Smooth muscle cell (in vitro differentiated cells): ENCODE data around the gene RPRD1A. TPM values are rescaled to one million over a fixed set of nuclear protein-coding genes. Genes with fewer than 3 reads are reported as not detected.
"Not testable (repeated sequence)": the region's sequence is repeated elsewhere in the genome, so short reads cannot be mapped to it uniquely, and the experiment has no call there.

ENCODE experiments used
- DNase-seq: peaks from one replicate; lab custom pipeline; 2025; ENCODE audit not compliant: unreplicated experiment; lab: John Stamatoyannopoulos, UW
- H2AFZ ChIP-seq: fragments of 200-600 bp; sonication (generic); 2 replicates; pipeline ENCODE4 v1.6.0; 2016; ENCODE audit warnings: antibody characterized with exemption, low read depth, mild to moderate bottlenecking
- H3F3A ChIP-seq: fragments of 200-600 bp; sonication (generic); 2 replicates; pipeline ENCODE4 v1.6.0; 2017; ENCODE audit warnings: antibody characterized with exemption, low read depth
- H3K27ac ChIP-seq: fragments of 200-600 bp; sonication (generic); 2 replicates; pipeline ENCODE4 v1.5.1; 2016; ENCODE audit warnings: low read depth, mild to moderate bottlenecking
- H3K27me3 ChIP-seq: fragments of 200-600 bp; sonication (generic); 2 replicates; pipeline ENCODE4 v1.6.1; 2016; ENCODE audit warnings: low read depth, mild to moderate bottlenecking
- H3K36me3 ChIP-seq: fragments of 200-600 bp; sonication (generic); 2 replicates; pipeline ENCODE4 v1.5.1; 2016; ENCODE audit warnings: low read depth
- H3K4me1 ChIP-seq: fragments of 200-600 bp; sonication (generic); 2 replicates; pipeline ENCODE4 v1.5.1; 2016; ENCODE audit warnings: low read depth
- H3K4me2 ChIP-seq: fragments of 200-600 bp; sonication (generic); 2 replicates; pipeline ENCODE4 v1.6.0; 2016; ENCODE audit warnings: mild to moderate bottlenecking
- H3K4me3 ChIP-seq: fragments of 200-600 bp; sonication (generic); 2 replicates; pipeline ENCODE4 v1.5.1; 2016; ENCODE audit warnings: mild to moderate bottlenecking
- H3K79me2 ChIP-seq: fragments of 200-600 bp; sonication (generic); 2 replicates; pipeline ENCODE4 v1.6.0; 2016; ENCODE audit warnings: low read depth, mild to moderate bottlenecking
- H3K9ac ChIP-seq: fragments of 200-600 bp; sonication (generic); 2 replicates; pipeline ENCODE4 v1.6.0; 2016; ENCODE audit warnings: low read depth
- H3K9me3 ChIP-seq: fragments of 200-600 bp; sonication (generic); replicated peaks from 2 replicates; pipeline ENCODE4 v1.5.1; 2016; ENCODE audit warnings: low read depth
- H4K20me1 ChIP-seq: fragments of 200-600 bp; sonication (generic); 2 replicates; pipeline ENCODE4 v1.6.0; 2016; ENCODE audit warnings: low read depth
- WGBS: methylation state at CpG from one replicate; pipeline ENCODE4 v1.1.7; 2016; ENCODE audit warnings: low lambda C conversion rate; 5-methylcytosine and 5-hydroxymethylcytosine counted together
- polyA plus RNA-seq: library from polyadenylated mRNA; unstranded; fragments of >200 nt; fragmentation: Nextera tagmentation; extraction: Ambion mirVana; gene quantifications from 2 replicates; pipeline ENCODE4 v1.2.1, GENCODE V29; 2016
- total RNA-seq: library from RNA; depleted of rRNA; stranded (reverse); fragments of >200 nt; gene quantifications from 2 replicates; pipeline ENCODE4 v1.2.3, GENCODE V29; 2014
- TF ChIP-seq, protein P1 (sequence below): fragments of 200-600 bp; sonication (generic); IDR thresholded peaks from 2 replicates; pipeline ENCODE4 v1.5.1; 2017; ENCODE audit warnings: borderline replicate concordance, mild to moderate bottlenecking, antibody characterized with exemption; ENCODE audit not compliant: insufficient read depth, poor library complexity, severe bottlenecking

RPRD1A gene
- total and polyA plus RNA-seq, 2 experiments from 2014 or later = 13.1 to 50.0 TPM

DNA sequence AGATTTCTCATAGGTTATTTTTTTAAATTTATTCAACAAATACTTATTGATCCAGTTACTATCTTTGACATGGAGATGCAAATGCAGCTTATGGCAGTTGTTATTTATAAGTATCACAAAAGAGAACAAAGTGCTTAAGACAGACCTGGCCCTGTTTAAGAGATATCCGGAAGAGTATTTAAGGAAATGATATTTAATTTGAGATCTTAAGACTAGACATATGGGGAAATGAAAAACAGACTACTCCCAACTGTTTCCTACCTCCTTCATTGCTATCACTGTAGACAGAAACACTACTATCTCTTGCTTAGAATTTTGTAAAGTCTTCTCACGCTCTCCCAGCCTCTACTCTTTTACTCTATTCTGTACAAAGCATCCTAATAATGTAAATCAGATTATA is 36.0 kb downstream of the RPRD1A start:
- H3K4me2 ChIP-seq = no peak overlapping the region
- H3K79me2 ChIP-seq = peaks cover 36% of the 10 kb centered on the region
- no peaks in the 10 kb centered on the region for H3K9me3 ChIP-seq
- H2AFZ ChIP-seq = no peak overlapping the region
- H4K20me1 ChIP-seq = peaks cover 55% of the 10 kb centered on the region
- no peak overlapping the region for H3K9ac ChIP-seq
- no peak for DNase-seq
- no peak overlapping the region for H3K27ac ChIP-seq
- no peaks in the 10 kb centered on the region for H3K27me3 ChIP-seq
- H3K36me3 ChIP-seq = peaks cover 5% of the 10 kb centered on the region
- H3F3A ChIP-seq = no peaks in the 10 kb centered on the region
- WGBS = 98% methylated on average over 2 of the region's 2 CpGs
- H3K4me3 ChIP-seq = no peak overlapping the region
- TF ChIP-seq, protein P1, sequence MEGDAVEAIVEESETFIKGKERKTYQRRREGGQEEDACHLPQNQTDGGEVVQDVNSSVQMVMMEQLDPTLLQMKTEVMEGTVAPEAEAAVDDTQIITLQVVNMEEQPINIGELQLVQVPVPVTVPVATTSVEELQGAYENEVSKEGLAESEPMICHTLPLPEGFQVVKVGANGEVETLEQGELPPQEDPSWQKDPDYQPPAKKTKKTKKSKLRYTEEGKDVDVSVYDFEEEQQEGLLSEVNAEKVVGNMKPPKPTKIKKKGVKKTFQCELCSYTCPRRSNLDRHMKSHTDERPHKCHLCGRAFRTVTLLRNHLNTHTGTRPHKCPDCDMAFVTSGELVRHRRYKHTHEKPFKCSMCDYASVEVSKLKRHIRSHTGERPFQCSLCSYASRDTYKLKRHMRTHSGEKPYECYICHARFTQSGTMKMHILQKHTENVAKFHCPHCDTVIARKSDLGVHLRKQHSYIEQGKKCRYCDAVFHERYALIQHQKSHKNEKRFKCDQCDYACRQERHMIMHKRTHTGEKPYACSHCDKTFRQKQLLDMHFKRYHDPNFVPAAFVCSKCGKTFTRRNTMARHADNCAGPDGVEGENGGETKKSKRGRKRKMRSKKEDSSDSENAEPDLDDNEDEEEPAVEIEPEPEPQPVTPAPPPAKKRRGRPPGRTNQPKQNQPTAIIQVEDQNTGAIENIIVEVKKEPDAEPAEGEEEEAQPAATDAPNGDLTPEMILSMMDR = no peak
- H3K4me1 ChIP-seq = no peaks in the 10 kb centered on the region

DNA sequence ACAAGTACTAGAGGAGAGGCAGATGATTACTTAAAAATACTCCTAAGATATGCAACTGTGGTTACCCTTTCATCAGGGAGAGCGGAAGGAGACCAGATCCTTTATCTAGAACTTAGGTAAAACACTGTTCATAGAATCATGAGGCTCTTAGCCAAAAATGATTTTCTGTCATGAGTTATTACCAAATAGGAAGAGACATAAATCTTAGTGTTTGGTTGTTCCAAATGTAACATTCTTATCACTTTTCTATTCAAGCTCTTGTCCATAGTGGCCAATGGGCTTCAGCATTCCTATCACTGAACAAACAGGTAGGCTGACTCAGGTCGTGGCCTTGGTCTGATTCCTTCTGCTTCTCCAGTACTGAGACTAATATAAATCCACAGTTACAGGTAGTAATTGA is 38.5 kb downstream of the RPRD1A start:
- Histone ChIP-seq H3K4me1 (no peaks in the 10 kb centered on the region), H3K79me2 (peaks cover 14% of the 10 kb centered on the region), H3F3A (no peaks in the 10 kb centered on the region), H3K9ac (no peak overlapping the region), H3K27me3 (no peaks in the 10 kb centered on the region), H2AFZ (no peak overlapping the region), H3K9me3 (no peaks in the 10 kb centered on the region), H3K4me3 (no peak overlapping the region), H3K4me2 (no peak overlapping the region), H3K27ac (no peak overlapping the region), H4K20me1 (peaks cover 31% of the 10 kb centered on the region), H3K36me3 (peaks cover 16% of the 10 kb centered on the region)
- WGBS = 100% methylated on average over 2 of the region's 2 CpGs
- TF ChIP-seq, protein P1 = no peak
- DNase-seq = no peak

DNA sequence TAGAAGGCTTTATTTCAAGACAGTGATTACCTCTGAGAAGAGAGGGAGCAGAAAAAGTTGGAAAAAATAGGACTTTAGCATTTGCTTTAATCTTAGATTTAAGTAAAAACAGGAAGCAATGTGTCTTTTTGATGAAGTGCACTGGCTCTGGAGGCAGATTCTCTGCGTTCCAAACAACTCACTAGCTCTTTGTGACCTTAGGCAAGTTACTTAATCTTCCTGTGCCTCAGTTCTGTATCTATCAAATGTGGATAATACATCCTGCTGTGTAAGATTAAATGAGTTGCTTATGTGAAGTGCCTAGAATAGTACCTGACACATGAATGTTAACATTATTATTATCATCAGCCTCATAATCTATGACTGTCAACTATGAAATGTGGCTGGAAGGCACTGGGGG is 42.3 kb downstream of the RPRD1A start:
- H3K36me3 ChIP-seq = peaks cover 16% of the 10 kb centered on the region
- no peak overlapping the region for H3K9ac ChIP-seq
- TF ChIP-seq, protein P1 = no peak
- H3K27ac ChIP-seq = no peak overlapping the region
- H3K9me3 ChIP-seq = no peaks in the 10 kb centered on the region
- no peaks in the 10 kb centered on the region for H3F3A ChIP-seq
- H3K4me3 ChIP-seq = no peak overlapping the region
- no peaks in the 10 kb centered on the region for H3K27me3 ChIP-seq
- 52% methylated on average over 1 of the region's 1 CpG for WGBS
- no peaks in the 10 kb centered on the region for H3K79me2 ChIP-seq
- H3K4me2 ChIP-seq = no peak overlapping the region
- no peaks in the 10 kb centered on the region for H4K20me1 ChIP-seq
- DNase-seq = no peak
- no peak overlapping the region for H2AFZ ChIP-seq
- no peaks in the 10 kb centered on the region for H3K4me1 ChIP-seq

DNA sequence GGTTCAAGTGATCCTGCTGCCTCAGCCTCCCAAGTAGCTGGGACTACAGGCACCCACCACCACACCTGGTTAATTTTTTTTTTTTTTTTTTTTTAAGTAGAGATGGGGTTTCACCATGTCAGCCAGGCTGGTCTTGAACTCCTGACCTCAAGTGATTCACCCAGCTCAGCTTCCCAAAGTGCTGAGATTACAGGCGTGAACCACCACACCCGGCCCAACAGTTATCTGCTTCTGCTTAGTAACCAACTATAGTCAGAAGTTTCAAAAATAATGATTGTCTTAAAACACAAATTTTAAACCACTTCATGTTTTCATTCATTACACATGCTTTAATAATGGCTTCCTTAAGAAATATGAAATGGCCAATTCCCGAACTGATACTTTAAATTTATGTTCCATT is 43.1 kb downstream of the RPRD1A start:
- H3K9me3 ChIP-seq, H3K4me2 ChIP-seq, H2AFZ ChIP-seq, DNase-seq, H3K27me3 ChIP-seq, H3K27ac ChIP-seq, H3F3A ChIP-seq, H4K20me1 ChIP-seq, H3K4me3 ChIP-seq, H3K79me2 ChIP-seq, H3K9ac ChIP-seq, H3K4me1 ChIP-seq: not testable (repeated sequence)
- H3K36me3 ChIP-seq = peaks cover 16% of the 10 kb centered on the region
- WGBS = 95% methylated on average over 3 of the region's 3 CpGs
